DOHH2 (cell line): ENCODE measurements around the gene RGS7.

Source experiments
- H3F3A ChIP-seq: fragments of 200-600 bp; sonication (generic), shearing (Covaris generic); 2 replicates; pipeline ENCODE4 v1.6.0; 2016; ENCODE audit warnings: antibody characterized with exemption, mild to moderate bottlenecking; ENCODE audit not compliant: control insufficient read depth, insufficient read depth
- H3K27ac ChIP-seq: fragments of 200-600 bp; sonication (generic); 2 replicates; pipeline ENCODE4 v1.5.1; 2014; ENCODE audit warnings: low read depth, mild to moderate bottlenecking, low read length, moderate library complexity
- H3K27me3 ChIP-seq: fragments of 200-600 bp; sonication (generic); 2 replicates; pipeline ENCODE4 v1.6.1; 2014; ENCODE audit warnings: mild to moderate bottlenecking, low read length, mixed read lengths; ENCODE audit not compliant: control insufficient read depth
- H3K36me3 ChIP-seq: fragments of 200-600 bp; sonication (generic); 2 replicates; pipeline ENCODE4 v1.6.1; 2014; ENCODE audit warnings: mild to moderate bottlenecking, low read length, moderate library complexity, mixed read lengths; ENCODE audit not compliant: control insufficient read depth
- H3K4me1 ChIP-seq: fragments of 200-600 bp; sonication (generic); 2 replicates; pipeline ENCODE4 v1.6.1; 2014; ENCODE audit warnings: mild to moderate bottlenecking, low read length, mixed read lengths; ENCODE audit not compliant: control insufficient read depth
- H3K4me2 ChIP-seq: fragments of 200-600 bp; sonication (generic); 2 replicates; pipeline ENCODE4 v1.6.0; 2014; ENCODE audit warnings: mild to moderate bottlenecking, low read length, moderate library complexity
- H3K4me3 ChIP-seq: fragments of 200-600 bp; sonication (generic); 2 replicates; pipeline ENCODE4 v1.5.1; 2014; ENCODE audit warnings: mild to moderate bottlenecking, low read length, mixed read lengths
- H3K79me2 ChIP-seq: fragments of 200-600 bp; sonication (generic); 2 replicates; pipeline ENCODE4 v1.6.1; 2014; ENCODE audit warnings: mild to moderate bottlenecking, low read length, mixed read lengths; ENCODE audit not compliant: control insufficient read depth
- H3K9me2 ChIP-seq: fragments of 200-600 bp; sonication (generic); replicated peaks from 2 replicates; pipeline ENCODE4 v1.6.1; 2014; ENCODE audit warnings: mild to moderate bottlenecking, low read length, mixed read lengths; ENCODE audit not compliant: control insufficient read depth
- H3K9me3 ChIP-seq: fragments of 200-600 bp; sonication (generic); 2 replicates; pipeline ENCODE4 v1.6.1; 2014; ENCODE audit warnings: antibody characterized with exemption, low read length, mixed read lengths; ENCODE audit not compliant: control insufficient read depth, insufficient read depth
- H4K20me1 ChIP-seq: fragments of 200-600 bp; sonication (generic); 2 replicates; pipeline ENCODE4 v1.6.0; 2014; ENCODE audit warnings: low read depth, mild to moderate bottlenecking, antibody characterized with exemption, low read length, moderate library complexity; ENCODE audit not compliant: control insufficient read depth, insufficient read depth
- EZH2phosphoT487 ChIP-seq: fragments of 200-600 bp; sonication (generic); IDR thresholded peaks from 2 replicates; pipeline ENCODE4 v1.6.1; 2017; ENCODE audit warnings: borderline replicate concordance, mild to moderate bottlenecking, antibody characterized with exemption, low read length, moderate library complexity, mixed read lengths
- TF ChIP-seq, protein P1 (sequence below): fragments of 200-600 bp; sonication (generic); IDR thresholded peaks from one replicate; pipeline ENCODE4 v1.5.1; 2014; ENCODE audit warnings: antibody characterized with exemption, mild to moderate bottlenecking, low read depth, low read length; ENCODE audit not compliant: poor library complexity, severe bottlenecking

Gene RGS7

DNA sequence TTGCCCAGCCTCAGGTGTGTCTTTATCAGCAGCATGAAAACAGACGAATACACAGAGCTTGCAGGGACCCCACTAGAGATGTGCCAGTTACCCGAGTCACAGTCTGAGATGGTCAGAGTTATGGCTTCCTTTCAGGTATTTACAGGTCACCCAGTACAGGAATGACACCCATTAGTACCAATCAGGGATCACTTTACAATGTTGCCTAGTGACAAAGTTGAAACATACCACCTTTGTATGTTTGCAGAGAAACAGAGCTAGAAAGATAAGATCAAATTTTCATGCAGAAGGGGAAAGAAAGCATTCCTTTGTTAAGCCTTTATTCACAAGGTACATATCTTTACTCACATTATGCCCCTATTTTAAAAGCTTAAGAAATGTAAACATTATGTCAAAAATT lies 137.6 kb downstream of the RGS7 start:
- Histone ChIP-seq H3F3A (no peaks in the 10 kb centered on the region), H4K20me1 (no peaks in the 10 kb centered on the region), H3K9me2 (no peaks in the 10 kb centered on the region), H3K36me3 (no peaks in the 10 kb centered on the region), H3K4me3 (no peak overlapping the region), H3K79me2 (no peaks in the 10 kb centered on the region), H3K4me2 (no peak overlapping the region), H3K9me3 (no peaks in the 10 kb centered on the region), H3K27me3 (no peaks in the 10 kb centered on the region), H3K27ac (no peak overlapping the region), H3K4me1 (no peaks in the 10 kb centered on the region)
- no peak for TF ChIP-seq EZH2phosphoT487
- TF ChIP-seq, protein P1, sequence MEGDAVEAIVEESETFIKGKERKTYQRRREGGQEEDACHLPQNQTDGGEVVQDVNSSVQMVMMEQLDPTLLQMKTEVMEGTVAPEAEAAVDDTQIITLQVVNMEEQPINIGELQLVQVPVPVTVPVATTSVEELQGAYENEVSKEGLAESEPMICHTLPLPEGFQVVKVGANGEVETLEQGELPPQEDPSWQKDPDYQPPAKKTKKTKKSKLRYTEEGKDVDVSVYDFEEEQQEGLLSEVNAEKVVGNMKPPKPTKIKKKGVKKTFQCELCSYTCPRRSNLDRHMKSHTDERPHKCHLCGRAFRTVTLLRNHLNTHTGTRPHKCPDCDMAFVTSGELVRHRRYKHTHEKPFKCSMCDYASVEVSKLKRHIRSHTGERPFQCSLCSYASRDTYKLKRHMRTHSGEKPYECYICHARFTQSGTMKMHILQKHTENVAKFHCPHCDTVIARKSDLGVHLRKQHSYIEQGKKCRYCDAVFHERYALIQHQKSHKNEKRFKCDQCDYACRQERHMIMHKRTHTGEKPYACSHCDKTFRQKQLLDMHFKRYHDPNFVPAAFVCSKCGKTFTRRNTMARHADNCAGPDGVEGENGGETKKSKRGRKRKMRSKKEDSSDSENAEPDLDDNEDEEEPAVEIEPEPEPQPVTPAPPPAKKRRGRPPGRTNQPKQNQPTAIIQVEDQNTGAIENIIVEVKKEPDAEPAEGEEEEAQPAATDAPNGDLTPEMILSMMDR, result no peak

DNA sequence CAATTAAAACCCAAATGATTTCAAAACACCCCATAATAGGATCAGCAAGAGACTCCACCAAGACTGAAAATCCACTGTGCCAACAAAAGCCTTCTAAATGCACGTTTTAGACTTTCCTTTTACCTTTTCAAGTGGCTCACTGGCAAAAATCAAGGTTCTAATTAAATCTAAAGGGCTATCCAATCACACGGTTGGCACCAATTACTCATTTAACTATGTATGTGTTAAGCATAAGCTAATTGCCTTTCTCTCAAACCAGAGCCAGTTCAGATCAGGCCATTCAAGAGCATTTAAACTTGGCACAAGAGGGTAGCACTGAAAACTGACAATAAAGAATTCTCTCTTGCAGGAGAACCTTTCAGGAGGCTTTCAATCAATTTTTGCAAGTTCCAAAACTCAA lies 139.5 kb downstream of the RGS7 start:
- H3K4me1 ChIP-seq, result no peaks in the 10 kb centered on the region
- H3K4me2 ChIP-seq, result no peak overlapping the region
- H4K20me1 ChIP-seq, result no peaks in the 10 kb centered on the region
- no peak overlapping the region for H3K4me3 ChIP-seq
- no peaks in the 10 kb centered on the region for H3K27me3 ChIP-seq
- H3K36me3 ChIP-seq, result no peaks in the 10 kb centered on the region
- no peak for TF ChIP-seq EZH2phosphoT487
- TF ChIP-seq, protein P1, result no peak
- H3K9me3 ChIP-seq, result no peaks in the 10 kb centered on the region
- H3F3A ChIP-seq, result no peaks in the 10 kb centered on the region
- no peaks in the 10 kb centered on the region for H3K79me2 ChIP-seq
- no peak overlapping the region for H3K27ac ChIP-seq
- no peaks in the 10 kb centered on the region for H3K9me2 ChIP-seq

DNA sequence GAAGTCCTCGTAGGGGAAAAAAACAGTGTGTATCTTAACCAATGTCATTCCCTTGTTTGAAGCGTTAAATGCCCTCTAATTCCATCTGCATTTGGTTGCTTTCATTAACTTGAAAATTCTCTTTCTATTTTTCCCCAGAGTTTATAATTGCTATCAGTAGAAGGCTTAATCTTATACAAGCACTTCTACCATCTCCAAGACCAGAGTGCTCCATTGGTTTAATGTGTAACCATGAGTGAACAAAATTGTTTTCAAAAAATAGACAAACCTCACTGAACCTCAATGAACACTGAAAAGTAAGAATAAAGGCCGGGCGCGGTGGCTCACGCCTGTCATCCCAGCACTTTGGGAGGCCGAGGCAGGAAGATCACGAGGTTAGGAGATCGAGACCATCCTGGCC lies 141.3 kb downstream of the RGS7 start:
- H3K36me3 ChIP-seq, result no peaks in the 10 kb centered on the region
- H3K9me2 ChIP-seq, result no peaks in the 10 kb centered on the region
- no peaks in the 10 kb centered on the region for H4K20me1 ChIP-seq
- no peak overlapping the region for H3K4me2 ChIP-seq
- H3K4me1 ChIP-seq, result no peaks in the 10 kb centered on the region
- H3K79me2 ChIP-seq, result no peaks in the 10 kb centered on the region
- H3K27me3 ChIP-seq, result no peaks in the 10 kb centered on the region
- no peaks in the 10 kb centered on the region for H3F3A ChIP-seq
- H3K9me3 ChIP-seq, result no peaks in the 10 kb centered on the region
- TF ChIP-seq EZH2phosphoT487, result no peak
- TF ChIP-seq, protein P1, result no peak
- H3K27ac ChIP-seq, result no peak overlapping the region
- no peak overlapping the region for H3K4me3 ChIP-seq

DNA sequence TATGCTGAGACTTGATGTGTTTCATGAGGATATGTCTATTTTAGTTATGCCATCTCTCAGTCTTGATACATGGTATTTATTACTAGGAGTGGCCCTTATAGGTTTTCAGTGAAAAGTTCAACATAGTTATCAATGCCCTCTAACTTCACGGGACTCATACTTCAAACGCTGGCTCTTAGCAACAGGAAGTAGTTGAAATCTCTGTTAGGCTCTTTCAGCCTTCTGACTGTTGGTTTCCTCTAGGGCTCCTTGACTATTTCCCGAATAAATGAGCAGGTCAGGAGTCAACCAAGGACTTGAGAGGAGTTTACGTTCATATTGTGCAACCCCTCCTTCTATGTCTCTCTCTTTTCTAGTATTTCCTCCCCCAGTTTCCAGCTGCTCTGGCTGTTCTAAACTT lies 141.8 kb downstream of the RGS7 start:
- Histone ChIP-seq H3F3A (no peaks in the 10 kb centered on the region), H3K9me3 (no peaks in the 10 kb centered on the region), H3K27ac (no peak overlapping the region), H3K36me3 (no peaks in the 10 kb centered on the region), H3K79me2 (no peaks in the 10 kb centered on the region), H3K27me3 (no peaks in the 10 kb centered on the region), H3K4me1 (no peaks in the 10 kb centered on the region), H4K20me1 (no peaks in the 10 kb centered on the region), H3K4me3 (no peak overlapping the region), H3K4me2 (no peak overlapping the region), H3K9me2 (no peaks in the 10 kb centered on the region)
- no peak for TF ChIP-seq EZH2phosphoT487
- TF ChIP-seq, protein P1, result no peak
